Left lung (tissue), 10 donors: Measurements from ENCODE around the gene NF2. TPM values are rescaled to one million over a fixed set of nuclear protein-coding genes. Genes with fewer than 3 reads are reported as not detected.

Source experiments
- ATAC-seq: fragments of 200-7000 bp; cut with Tn5 transposase; one replicate; pipeline ENCODE4 v1.9.1; 2020; ENCODE audit warnings: moderate library complexity
- DNase-seq, 4 donors: peaks; one replicate each; pipeline ENCODE4 v3.0.0-alpha.2; 2013 to 2020
- H3K27ac ChIP-seq, 2 donors: fragments of 200-600 bp; sonication (generic) in 1 of 2; one replicate each; pipeline versions ENCODE4 v1.5.0 to v1.8.0; 2020 to 2021
- H3K27me3 ChIP-seq, 2 donors: fragments of 200-600 bp; sonication (generic) in 1 of 2; one replicate each; pipeline versions ENCODE4 v1.5.0 to v1.8.0; 2020 to 2021
- H3K36me3 ChIP-seq, 2 donors: fragments of 200-600 bp; sonication (generic) in 1 of 2; one replicate each; pipeline versions ENCODE4 v1.5.0 to v1.8.0; 2020 to 2021
- H3K4me1 ChIP-seq, 2 donors: fragments of 200-600 bp; one replicate each; pipeline ENCODE4 v1.8.0; 2021
- H3K4me3 ChIP-seq, 2 donors: fragments of 200-600 bp; sonication (generic) in 1 of 2; one replicate each; pipeline versions ENCODE4 v1.5.0 to v1.8.0; 2020 to 2021; ENCODE audit warnings: mild to moderate bottlenecking in 1 of 2
- H3K9me3 ChIP-seq, 2 donors: fragments of 200-600 bp; sonication (generic) in 1 of 2; one replicate each; pipeline versions ENCODE4 v1.5.0 to v1.8.0; 2020 to 2021
- CTCF ChIP-seq, 2 donors: fragments of 200-600 bp; sonication (generic) in 1 of 2; IDR thresholded peaks; one replicate each; pipeline versions ENCODE4 v1.5.0 to v1.8.0; 2021; ENCODE audit warnings: antibody characterized with exemption in 2 of 2
- intact Hi-C, 2 donors: fragments of 100-400 bp; cut with DNase I; formaldehyde crosslinking; loops; one replicate each; pipeline versions ENCODE4 v1.11.2 to v1.14.2; 2022
- polyA plus RNA-seq, 6 donors: library from polyadenylated mRNA; unstranded; fragments of 120-200 nt; gene quantifications; one replicate each; pipeline ENCODE4 v1.2.1, GENCODE V29; 2013; ENCODE audit not compliant: insufficient read length in 6 of 6
- total RNA-seq, 2 donors: library from RNA; stranded (reverse); fragmentation: NEBNext Ultra II Directional; extraction: Animal tissue kit (Norgen Biotek cat#: 25700); gene quantifications; one replicate each; pipeline ENCODE4 v1.2.1, GENCODE V29; 2021
- donor health status: DM: no; HTN: yes; CAD: no.
- donor health status: DM: no; HTN: no; CAD: no.

Gene NF2
- total and polyA plus RNA-seq, 8 donors = 20.1 to 65.3 (median 23.4) TPM

GRCh38 chr22:29693671-29694070 lies 90.2 kb downstream of the NF2 start:
- DNase-seq (peak in 1 of 4 donors; percentile 8), ATAC-seq (no peak)
- H3K9me3 ChIP-seq = no peaks in the 10 kb centered on the region
- no peaks in the 10 kb centered on the region for H3K4me1 ChIP-seq
- H3K27ac ChIP-seq = no peak overlapping the region
- intact Hi-C loops = no loop called here
- no peak overlapping the region for H3K4me3 ChIP-seq
- no peaks in the 10 kb centered on the region for H3K27me3 ChIP-seq
- H3K36me3 ChIP-seq = peaks cover 0 to 77% of the 10 kb centered on the region in 2 donors
- TF ChIP-seq CTCF (IDR thresholded peaks at IDR 0.05) = no peak

GRCh38 chr22:29695129-29695926 lies 91.9 kb downstream of the NF2 start:
- ATAC-seq (no peak), DNase-seq (peak in 1 of 4 donors; percentile 76)
- peaks cover 0 to 77% of the 10 kb centered on the region in 2 donors for H3K36me3 ChIP-seq
- no peaks in the 10 kb centered on the region for H3K4me1 ChIP-seq
- peaks cover 0 to under 1% of the 10 kb centered on the region in 2 donors for H3K27me3 ChIP-seq
- no peaks in the 10 kb centered on the region for H3K9me3 ChIP-seq
- H3K4me3 ChIP-seq = no peak overlapping the region
- TF ChIP-seq CTCF (IDR thresholded peaks at IDR 0.05) = no peak
- H3K27ac ChIP-seq = no peak overlapping the region
- intact Hi-C loops = no loop called here

GRCh38 chr22:29697853-29698598 lies 94.6 kb downstream of the NF2 start:
- peak in 1 of 4 donors; percentile 25 for DNase-seq
- Histone ChIP-seq H3K4me1 (peaks cover 7 to 26% of the 10 kb centered on the region in 2 donors), H3K27ac (no peak overlapping the region), H3K9me3 (no peaks in the 10 kb centered on the region), H3K27me3 (peaks cover 0 to 20% of the 10 kb centered on the region in 2 donors), H3K36me3 (peaks cover 0 to 50% of the 10 kb centered on the region in 2 donors), H3K4me3 (no peak overlapping the region)
- TF ChIP-seq CTCF (IDR thresholded peaks at IDR 0.05) = no peak
- intact Hi-C loops = no loop called here
- no peak for ATAC-seq

GRCh38 chr22:29700206-29700899 lies 96.9 kb downstream of the NF2 start:
- intact Hi-C loops = no loop called here
- ATAC-seq (no peak), DNase-seq (peak in 1 of 4 donors; percentile 40)
- H3K27ac ChIP-seq = no peak overlapping the region
- no peaks in the 10 kb centered on the region for H3K9me3 ChIP-seq
- peaks cover 0 to 27% of the 10 kb centered on the region in 2 donors for H3K36me3 ChIP-seq
- no peak overlapping the region for H3K4me3 ChIP-seq
- peaks cover 0 to 28% of the 10 kb centered on the region in 2 donors for H3K27me3 ChIP-seq
- peaks cover 7 to 33% of the 10 kb centered on the region in 2 donors for H3K4me1 ChIP-seq
- TF ChIP-seq CTCF (IDR thresholded peaks at IDR 0.05) = no peak

- Histone ChIP-seq H3K36me3 (peaks cover 0 to 22% of the 10 kb centered on the region in 2 donors), H3K9me3 (no peaks in the 10 kb centered on the region), H3K27ac (no peak overlapping the region), H3K4me1 (peaks cover 7 to 33% of the 10 kb centered on the region in 2 donors), H3K4me3 (no peak overlapping the region), H3K27me3 (peaks cover 0 to 31% of the 10 kb centered on the region in 2 donors)
- DNase-seq (peak in 1 of 4 donors; percentile 33), ATAC-seq (no peak)
- intact Hi-C loops = no loop called here
- no peak for TF ChIP-seq CTCF (IDR thresholded peaks at IDR 0.05)
Measured at GRCh38 chr22:29700900-29701154, 97.4 kb downstream of the NF2 start.
